GM19240 (cell line): ENCODE data around the gene CWC27.
"Not testable (repeated sequence)": the region's sequence is repeated elsewhere in the genome, so short reads cannot be mapped to it uniquely, and the experiment has no call there.

ENCODE experiments used
- DNase-seq: peaks from one replicate; pipeline ENCODE4 v3.0.0; 2011; ENCODE audit warnings: low spot score; ENCODE audit not compliant: insufficient read length

CWC27 gene

DNA sequence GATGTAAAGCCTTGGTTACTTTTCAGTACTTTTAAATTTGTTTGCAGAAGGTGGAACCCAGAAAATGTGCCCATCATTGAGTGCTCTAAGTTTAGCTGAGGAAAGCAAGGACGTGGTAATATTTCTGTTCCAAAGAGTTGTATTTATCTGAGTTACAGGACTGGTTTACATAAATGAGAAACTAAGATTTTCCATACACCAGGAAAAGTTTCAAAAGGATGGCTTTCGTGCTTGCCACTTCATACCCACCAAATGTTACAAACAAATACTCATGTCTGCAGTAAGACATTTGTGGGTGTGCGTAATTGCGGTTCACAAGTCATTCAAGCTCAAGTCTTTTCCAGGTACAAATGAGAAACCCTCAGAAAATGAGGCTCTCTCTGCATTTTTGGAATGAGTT lies 68.1 kb downstream of the CWC27 start:
- DNase-seq, result no peak

DNA sequence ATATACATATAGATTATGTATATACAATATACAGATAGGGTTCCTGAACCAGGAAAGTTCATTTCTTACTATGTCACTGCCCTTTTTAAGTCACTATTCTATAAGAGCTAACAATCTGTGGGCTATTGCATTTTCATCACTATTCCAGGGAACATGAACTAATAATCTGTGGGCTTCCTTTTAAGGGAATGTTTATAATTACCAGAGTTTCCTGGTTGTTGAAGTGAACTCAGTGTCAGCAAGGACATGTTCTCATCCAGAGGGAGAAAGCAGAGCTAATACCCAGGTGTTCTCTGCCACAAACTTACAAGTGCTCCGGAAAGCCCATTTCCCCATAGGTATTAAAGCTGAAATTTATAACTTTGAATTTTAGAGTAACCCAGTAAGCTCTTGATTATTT lies 69.6 kb downstream of the CWC27 start:
- DNase-seq, result no peak

DNA sequence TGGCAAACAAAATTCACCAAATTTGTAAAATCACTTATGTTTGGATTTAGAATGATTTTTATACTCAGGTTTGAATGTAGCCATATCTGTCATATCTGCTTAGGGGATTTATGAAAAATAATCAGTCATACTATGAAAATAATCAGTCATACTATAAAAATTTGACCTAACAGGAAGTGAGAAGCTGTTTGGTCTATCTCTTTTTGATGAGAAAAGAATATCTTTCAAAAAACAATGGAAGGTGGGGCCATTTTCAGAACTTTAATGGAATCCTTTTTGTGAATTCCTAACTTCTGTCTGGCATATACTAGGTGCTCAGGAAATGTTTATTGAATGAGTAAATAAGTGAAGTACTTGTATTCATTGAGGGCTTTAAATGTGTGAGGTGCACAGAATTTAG lies 70.1 kb downstream of the CWC27 start:
- DNase-seq, result no peak

DNA sequence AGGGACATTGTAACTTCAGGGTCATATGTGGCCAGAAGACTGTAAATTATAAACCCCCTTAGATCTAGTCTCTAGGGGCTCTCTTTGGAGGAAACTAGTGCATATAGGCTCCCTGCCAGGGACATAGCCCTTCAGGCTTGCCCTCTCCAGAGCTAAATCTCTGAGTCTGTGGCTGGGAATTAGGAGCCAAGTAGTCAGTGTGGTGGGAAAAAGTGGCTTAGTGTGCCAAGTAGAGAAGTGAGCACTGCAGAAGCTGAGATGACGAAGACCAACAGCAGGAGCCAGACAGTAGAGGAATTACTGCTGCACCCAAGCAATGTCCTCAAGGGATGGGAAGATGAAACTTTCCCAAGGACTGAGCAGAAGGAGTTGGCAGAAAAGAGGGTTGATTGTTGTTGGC lies 71.2 kb downstream of the CWC27 start:
- DNase-seq, result no peak

DNA sequence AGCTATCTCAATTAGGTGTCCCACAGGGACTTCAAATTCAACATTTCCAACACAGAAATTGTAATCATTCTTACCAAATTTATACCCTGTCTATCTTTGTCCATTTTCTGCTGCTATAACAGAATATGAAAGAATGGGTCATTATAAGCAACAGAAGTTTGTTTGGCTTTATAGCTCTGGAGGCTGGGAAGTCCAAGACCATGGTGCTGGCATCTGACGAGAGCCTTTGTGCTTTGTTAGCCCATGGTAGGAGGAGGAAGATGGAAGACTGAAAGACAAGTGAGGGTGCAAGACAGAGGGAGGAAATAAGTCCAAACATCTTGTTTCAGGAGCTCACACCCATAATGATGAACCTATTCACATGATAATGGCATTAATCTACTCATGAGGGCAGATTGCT lies 72.2 kb downstream of the CWC27 start:
- no peak for DNase-seq

DNA sequence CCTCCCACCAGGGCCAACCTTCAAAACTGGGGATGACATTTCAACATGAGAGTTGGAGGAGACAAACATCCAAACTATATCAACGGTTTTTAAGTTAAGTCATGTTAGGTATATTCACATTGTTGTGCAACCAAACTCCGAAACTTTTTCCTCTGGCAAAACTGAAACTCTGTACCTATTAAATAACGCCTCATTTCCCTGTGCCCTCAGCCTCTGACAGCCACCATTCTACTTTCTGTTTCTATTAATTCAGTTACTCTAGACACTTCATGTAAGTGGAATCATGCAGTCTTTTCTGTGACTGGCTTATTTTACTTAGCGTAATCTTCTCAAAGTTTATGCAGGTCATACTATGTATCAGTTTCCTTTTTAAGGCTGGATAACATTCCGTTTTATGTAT lies 85.0 kb downstream of the CWC27 start:
- DNase-seq, result no peak

DNA sequence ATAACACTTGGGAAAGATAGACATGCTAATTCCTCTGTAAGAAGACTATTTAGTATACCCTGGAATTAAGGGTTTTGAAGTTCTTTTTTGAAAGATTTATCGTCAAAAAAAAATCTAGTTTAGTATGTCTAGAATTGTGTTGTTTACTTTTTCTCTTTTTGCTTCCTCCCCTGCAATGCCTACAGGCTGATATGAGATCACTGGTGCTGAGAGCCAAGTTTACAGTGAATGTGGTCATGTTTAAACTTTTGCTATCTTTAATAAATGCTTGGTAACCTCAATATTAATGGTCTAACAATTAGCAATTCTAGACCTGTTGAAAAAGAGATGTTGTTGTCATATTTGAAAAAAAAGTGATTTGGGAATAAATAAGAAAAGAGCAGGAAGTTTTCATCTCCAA lies 86.1 kb downstream of the CWC27 start:
- no peak for DNase-seq

DNA sequence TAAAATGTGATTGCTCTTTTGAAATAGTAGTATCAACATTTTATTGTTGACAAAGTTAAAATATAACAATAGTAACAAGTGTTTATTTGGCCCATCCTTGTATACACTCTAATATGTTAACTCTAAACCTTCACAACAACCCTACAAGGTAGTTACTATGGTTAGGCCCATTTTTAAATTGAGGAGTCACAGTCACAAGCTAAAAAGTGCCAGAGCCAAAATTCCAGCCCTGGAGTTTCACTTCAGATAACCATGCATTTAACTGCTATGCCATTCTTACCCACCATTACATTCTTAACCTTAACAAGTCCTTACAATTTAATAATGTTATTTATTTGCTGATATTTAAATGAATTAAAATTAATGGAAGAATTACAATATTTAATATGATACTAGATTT lies 91.2 kb downstream of the CWC27 start:
- no peak for DNase-seq

DNA sequence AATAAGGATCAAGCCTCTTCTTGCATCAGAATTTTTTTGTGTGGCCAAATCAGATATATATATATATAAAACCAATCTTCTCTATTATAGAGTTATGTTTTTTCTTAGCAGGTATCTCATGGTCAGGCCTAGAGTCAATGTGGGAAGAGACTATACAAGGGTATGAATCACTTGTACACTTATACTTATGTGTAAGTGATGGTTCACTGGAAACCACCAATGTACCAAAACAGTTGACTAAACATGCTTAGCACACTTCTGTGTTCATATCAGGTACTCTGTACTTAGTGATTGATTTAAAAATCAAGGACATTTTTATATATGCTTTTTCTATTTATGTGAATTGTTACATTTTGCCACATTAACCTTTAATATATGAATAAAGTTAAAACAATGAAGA lies 92.6 kb downstream of the CWC27 start:
- no peak for DNase-seq

DNA sequence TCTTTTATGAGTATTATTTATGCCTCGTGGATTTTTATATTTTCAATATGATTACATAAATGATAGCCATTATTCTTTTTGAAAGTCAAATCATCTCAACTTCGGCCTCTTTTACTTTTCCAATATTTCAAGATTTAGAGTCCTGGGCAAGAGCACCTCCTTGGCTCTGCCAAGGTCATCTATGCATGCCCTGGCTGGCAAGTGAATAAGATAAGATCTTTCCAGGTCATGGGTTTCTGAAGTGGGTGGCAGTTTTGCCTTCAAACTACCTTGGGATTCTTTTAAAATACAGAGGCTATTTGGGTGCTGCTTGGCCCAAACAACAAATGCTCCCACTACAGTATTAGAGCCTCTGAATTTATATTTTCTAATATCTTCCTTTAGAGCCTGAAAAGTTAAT lies 95.4 kb downstream of the CWC27 start:
- no peak for DNase-seq

DNA sequence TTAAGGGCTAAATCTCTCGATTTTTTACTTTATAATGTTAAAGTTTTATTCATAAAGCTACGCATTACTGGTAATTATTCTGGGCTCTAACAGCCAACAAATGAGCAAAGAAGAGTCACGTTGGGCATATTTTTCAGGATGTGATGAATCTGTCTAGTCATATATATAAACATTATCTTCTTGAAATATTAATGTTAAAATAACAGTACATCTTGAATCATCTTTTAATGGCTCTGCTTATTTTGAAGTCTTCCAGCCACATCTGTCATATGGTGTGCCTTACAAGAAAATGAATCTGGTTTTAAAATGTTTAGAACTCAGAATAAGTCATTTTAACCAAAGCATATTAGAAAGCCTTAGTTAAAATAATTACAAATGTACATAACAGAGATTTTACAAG lies 96.9 kb downstream of the CWC27 start:
- no peak for DNase-seq

DNA sequence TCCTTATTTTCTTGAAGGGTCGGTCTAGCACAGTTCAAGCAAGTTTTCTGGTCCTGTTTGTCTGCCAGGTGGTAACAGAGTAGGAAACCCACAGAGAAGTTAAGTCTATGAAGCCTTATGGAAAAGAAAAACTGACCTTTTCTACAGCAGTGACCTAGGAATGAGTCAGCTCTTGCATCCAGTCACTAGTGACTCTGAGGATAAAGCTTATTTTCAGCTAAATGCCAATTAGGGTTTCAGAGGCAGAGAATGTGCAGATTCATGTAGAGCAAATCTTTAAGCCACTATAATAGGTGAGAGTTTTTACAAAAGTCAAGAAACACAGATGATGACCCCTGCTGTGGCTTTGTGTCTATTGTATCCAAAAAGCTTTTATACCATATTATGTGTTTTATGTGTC lies 100.7 kb downstream of the CWC27 start:
- DNase-seq, result no peak

DNA sequence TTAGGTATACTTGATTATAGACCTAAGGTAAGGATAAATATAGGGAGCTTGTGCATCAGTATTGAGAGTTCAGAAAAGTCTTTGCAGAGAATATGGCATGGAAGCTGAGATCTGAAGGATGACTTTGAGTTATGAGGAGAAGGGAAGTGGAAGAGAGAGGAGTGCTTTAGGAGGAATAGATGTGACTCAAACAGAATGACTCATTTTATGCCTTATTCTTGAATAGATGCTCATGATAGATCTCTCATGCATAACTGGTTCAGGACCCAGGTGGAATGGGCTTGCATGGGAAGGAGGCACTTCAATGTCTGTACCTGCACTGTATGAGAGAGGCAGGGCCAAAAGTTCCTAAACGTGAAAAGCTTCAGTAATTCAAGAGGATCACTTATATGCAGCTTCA lies 103.3 kb downstream of the CWC27 start:
- DNase-seq, result no peak

DNA sequence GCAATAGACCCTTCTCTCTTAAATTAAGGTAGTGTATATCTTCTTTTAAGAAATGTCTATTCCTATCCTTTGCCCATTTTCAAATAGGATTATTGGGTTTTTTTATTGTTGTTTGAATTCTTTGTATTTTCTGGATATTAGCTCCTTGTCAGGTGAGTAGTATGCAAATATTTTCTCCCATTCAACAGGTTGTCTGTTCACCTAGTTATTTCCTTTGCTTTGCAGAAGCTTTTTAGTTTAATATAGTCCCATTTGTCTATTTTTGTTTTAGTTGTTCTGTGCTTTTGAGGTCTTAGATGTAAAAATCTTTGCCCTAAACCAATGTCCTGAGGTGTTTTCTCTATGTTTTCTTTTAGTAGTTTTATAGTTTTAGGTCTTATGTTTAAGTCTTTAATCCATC lies 104.7 kb downstream of the CWC27 start:
- DNase-seq, result no peak

DNA sequence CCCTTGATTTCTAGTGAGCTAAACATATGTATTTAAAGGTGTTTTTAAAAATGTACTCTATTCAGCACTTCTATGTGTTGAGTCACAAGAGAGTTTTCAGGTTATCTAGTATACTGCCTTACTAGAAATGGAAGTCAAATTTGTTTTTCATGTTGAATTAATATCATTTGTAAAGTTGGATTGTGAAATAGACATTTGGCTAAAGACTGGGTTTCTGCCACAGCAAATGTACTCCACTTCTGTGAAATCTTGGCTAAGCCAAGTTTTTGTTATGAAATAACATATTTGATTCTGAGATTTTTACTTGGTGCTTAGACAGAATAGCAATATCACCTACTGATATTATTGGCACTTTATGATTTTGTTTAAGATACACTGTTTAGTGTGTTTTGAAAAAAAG lies 106.0 kb downstream of the CWC27 start:
- DNase-seq, result no peak

DNA sequence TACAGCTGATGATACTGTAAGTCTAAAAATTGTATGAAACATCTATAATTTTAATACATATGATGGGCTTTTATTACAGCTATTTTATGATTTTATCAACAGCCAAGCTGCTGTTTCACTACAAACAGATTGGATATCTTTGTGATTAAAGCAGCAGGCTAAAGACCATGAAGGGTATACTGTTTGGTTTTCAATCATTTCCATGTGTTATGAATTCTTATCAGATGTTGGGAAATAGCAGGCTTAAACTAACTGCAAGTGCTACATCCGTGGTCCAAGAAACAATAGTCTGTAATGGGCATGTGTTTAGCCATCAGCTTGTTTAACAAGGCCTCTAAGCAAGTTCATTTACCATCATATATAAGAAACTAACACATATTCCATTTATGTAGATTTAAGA lies 107.5 kb downstream of the CWC27 start:
- no peak for DNase-seq

DNA sequence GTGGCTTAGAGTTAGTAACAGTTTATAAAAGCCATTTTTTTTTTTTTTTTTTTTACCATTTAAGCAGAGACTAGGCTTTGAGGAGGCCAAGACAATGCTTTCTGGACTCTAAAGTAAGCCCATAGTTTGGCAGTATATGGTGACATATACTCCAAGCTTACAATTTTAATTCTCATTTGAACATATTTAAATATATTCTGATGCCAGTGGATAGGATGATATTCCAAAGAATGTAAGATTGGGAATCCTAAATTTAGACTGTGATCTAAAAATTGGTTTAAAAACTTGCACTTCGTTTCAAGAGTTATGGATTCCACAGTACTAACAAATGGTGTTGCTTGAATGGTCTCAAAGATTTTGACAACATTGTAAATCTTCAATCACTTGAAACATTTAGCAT lies 112.1 kb downstream of the CWC27 start:
- DNase-seq, result no peak

DNA sequence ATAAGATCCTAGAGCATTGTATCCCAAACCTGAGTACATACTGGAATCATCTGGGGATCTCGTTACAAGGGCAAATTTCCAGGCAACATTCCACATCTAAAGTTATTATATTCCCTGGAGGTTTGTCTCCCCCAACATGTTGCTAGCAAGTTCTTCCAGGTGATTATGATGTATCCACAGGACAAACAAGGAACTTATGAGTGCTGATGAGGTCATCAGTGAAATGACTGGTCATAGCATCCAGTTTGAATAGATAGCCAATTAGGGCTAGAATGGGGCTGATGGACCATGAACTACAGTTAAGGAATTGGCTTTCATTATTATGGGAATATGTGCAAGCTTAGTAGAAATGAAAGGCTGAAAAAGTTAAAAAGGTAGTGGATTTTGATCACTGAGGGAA lies 115.2 kb downstream of the CWC27 start:
- no peak for DNase-seq

DNA sequence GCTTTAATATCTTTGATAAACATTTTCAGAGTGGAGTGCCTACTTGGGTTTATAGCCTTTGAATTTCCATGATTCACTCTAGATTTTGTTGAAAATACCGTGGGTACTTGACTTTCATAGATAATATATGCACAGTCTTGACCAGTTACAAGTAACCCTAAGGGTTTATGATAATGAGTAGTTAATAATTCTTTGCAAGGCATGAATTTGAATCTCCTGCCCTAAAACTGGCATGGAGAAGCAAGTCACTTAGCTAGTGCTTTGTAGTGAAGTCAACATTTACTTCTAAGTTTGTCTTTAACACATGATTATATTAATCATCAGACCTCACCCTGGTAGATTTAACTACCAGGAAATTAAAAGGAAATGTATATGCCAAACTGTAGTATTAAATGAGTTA lies 115.8 kb downstream of the CWC27 start:
- no peak for DNase-seq

DNA sequence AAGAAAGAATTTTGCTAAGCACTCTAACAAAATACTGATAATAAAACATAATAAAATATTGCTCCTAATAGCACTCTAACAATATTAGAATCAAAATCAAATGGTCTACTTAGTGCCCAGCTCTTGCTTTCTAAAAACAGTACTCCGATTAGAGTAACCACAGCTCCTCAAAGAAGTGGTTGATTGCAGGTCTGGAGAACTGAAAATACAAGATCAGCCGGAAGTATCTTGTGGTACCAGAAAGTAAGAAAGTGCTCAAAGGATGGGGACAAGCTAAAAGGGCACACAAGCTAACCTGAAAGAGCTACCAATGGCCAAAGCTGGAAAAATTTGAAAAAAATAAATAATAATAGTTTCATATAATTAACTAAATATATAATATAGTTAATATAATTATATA lies 119.2 kb downstream of the CWC27 start:
- DNase-seq, result no peak

DNA sequence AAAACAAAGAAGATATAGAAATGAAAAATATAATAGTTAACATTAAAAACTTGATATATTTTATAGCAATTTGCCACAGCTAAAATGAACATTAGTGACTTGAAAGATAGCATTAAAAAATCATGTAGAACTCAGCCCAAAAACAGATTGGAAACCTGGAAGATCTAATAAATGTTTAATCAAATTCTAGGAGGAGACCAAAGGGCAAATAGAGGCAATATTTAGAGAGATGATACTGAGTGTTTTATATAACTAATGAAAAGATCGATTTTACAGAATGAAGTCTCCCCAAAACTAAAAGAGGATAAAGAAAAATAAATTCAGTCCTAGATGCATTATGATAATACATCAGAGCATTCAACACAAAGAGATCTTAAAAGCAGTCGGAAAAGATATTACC lies 127.0 kb downstream of the CWC27 start:
- DNase-seq, result no peak

DNA sequence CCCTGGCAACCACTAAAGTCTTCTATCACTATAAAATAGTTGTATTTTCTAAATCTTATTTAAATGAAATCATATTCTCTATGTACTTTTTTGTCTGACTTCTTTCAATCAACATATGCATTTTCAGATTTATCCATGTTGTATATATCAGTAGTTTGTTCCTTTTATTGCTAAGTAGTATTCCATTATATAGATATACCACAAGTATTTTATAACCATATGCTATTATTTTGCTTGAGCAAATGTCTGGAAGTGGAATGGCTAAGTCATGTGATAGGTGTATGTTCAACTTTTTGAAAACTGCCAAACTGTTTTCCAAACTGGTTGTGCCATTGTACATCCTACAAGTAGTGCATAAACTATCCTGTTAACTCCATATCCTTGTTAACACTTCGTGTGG lies 131.1 kb downstream of the CWC27 start:
- no peak for DNase-seq

DNA sequence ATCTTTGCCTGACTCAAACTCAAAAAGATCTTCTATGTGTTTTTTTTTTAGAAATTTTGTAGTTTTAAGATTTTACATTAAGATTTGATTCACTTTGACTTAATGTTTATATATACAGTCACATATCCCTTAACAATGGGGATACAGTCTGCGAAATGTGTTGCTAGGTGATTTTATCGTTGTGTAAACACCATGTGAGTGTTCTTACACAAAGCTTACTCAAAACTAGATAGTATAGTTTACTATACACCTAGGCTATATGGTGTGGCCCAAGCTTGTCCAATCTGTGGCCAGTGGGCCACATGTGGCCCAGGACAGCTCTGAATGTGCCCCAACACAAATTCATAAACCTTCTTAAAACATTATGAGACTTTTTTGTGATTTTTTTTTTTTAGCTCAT lies 131.9 kb downstream of the CWC27 start:
- DNase-seq, result no peak

DNA sequence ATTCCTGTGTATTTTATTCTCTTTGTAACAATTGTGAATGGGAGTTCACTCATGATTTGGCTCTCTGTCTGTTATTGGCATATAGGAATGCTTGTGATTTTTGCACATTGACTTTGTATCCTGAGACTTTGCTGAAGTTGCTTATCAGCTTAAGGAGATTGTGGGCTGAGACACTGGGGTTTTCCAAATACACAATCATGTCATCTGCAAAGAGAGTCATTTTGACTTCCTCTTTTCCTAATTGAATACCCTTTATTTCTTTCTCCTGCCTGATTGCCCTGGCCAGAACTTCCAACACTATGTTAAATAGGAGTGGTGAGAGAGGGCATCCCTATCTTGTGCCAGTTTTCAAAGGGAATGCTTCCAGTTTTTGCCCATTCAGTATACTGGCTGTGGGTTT lies 138.7 kb downstream of the CWC27 start:
- not testable (repeated sequence) for DNase-seq

DNA sequence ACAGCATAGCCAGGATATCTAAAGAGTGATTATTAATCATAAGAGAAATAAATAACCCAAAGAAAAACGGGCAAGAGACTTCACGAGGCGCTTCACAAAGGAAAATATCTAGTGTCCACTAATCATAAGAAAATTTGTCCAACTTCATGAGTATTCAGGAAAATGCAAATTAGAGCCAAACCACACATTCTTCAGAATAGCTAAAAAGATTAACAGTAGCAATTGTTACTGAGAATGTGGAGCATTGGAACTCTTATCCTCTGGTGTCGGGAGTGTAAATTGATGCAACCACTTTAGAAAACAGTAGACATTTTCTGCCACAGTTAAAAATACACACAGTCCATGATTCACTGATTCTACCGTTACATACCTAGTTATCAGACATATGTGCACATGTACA lies 145.7 kb downstream of the CWC27 start:
- no peak for DNase-seq
